GM10266 (cell line): ENCODE data around the gene PIK3R2.
"Not testable (repeated sequence)": the region's sequence is repeated elsewhere in the genome, so short reads cannot be mapped to it uniquely, and the experiment has no call there.

Source experiments
- DNase-seq: peaks from one replicate; pipeline ENCODE4 v3.0.0; 2012; ENCODE audit errors: extremely low spot score
- CTCF ChIP-seq: IDR thresholded peaks from 2 replicates; pipeline ENCODE4 v1.5.1; 2012; ENCODE audit warnings: mild to moderate bottlenecking, low read depth; ENCODE audit not compliant: control insufficient read depth, insufficient read depth; ENCODE audit errors: missing control alignments

The PIK3R2 gene

GRCh38 chr19:18152817-18153555 lies at the start of gene PIK3R2:
PIK3R2 (plus strand) TSS chr19:18153163; CDS start chr19:18155880, 2,717 bp downstream.
- TF ChIP-seq CTCF: no peak
- DNase-seq: peak; percentile 100

- DNase-seq: no peak
These were observed 48.2 kb upstream of the PIK3R2 start for GRCh38 chr19:18104793-18105131.

GRCh38 chr19:18105259-18105658 lies 47.7 kb upstream of the PIK3R2 start:
- not testable (repeated sequence) for DNase-seq

More at GRCh38 chr19:18104793-18105131, 48.2 kb upstream of the PIK3R2 start:
- no peak for TF ChIP-seq CTCF

GRCh38 chr19:18107235-18107634 lies 45.7 kb upstream of the PIK3R2 start:
- DNase-seq: no peak
- TF ChIP-seq CTCF: no peak

GRCh38 chr19:18108897-18109296 lies 44.1 kb upstream of the PIK3R2 start:
- no peak for TF ChIP-seq CTCF

GRCh38 chr19:18109341-18109732 lies 43.6 kb upstream of the PIK3R2 start:
- no peak for DNase-seq
- TF ChIP-seq CTCF: no peak

More at GRCh38 chr19:18108897-18109296, 44.1 kb upstream of the PIK3R2 start:
- DNase-seq: no peak

- no peak for TF ChIP-seq CTCF
- peak; percentile 72 for DNase-seq
These were observed 43.0 kb upstream of the PIK3R2 start for GRCh38 chr19:18109733-18110608.
